Choroid plexus epithelial cell (primary cell): ENCODE measurements around the gene MBD4.
A peak's percentile ranks its signal among the peaks of the same experiment; 100 is the strongest.
"Not testable (repeated sequence)": the region's sequence is repeated elsewhere in the genome, so short reads cannot be mapped to it uniquely, and the experiment has no call there.

Source experiments
- DNase-seq: peaks from one replicate; pipeline ENCODE4 v3.0.0-alpha.2; 2010; ENCODE audit warnings: low read depth
- H3K4me3 ChIP-seq: 2 replicates; pipeline ENCODE4 v1.5.1; 2011; ENCODE audit warnings: low read depth, mild to moderate bottlenecking, control low read depth, low read length, moderate library complexity
- CTCF ChIP-seq: conservative IDR thresholded peaks from 2 replicates; pipeline ENCODE4 v1.5.1; 2011; ENCODE audit warnings: low read depth, mild to moderate bottlenecking, control low read depth, inconsistent platforms, low read length, moderate library complexity

MBD4 gene

GRCh38 chr3:129399145-129399894 lies 40.4 kb downstream of the MBD4 start:
- peak overlapping the region; percentile 79 for H3K4me3 ChIP-seq
- TF ChIP-seq CTCF: peak; percentile 77

GRCh38 chr3:129398803-129399144 lies 41.0 kb downstream of the MBD4 start:
- DNase-seq: peak; percentile 36
- TF ChIP-seq CTCF: no peak
- peak overlapping the region; percentile 79 for H3K4me3 ChIP-seq

More at GRCh38 chr3:129399145-129399894, 40.4 kb downstream of the MBD4 start:
- DNase-seq: peak; percentile 98

GRCh38 chr3:129393760-129394564 lies 45.8 kb downstream of the MBD4 start:
- DNase-seq, H3K4me3 ChIP-seq: not testable (repeated sequence)

GRCh38 chr3:129393271-129393670 lies 46.5 kb downstream of the MBD4 start:
- DNase-seq: no peak
- no peak overlapping the region for H3K4me3 ChIP-seq
- TF ChIP-seq CTCF: no peak

- not testable (repeated sequence) for DNase-seq
Measured at GRCh38 chr3:129392106-129392887, 47.5 kb downstream of the MBD4 start.

GRCh38 chr3:129391583-129391982 lies 48.2 kb downstream of the MBD4 start:
- not testable (repeated sequence) for H3K4me3 ChIP-seq, DNase-seq

More at GRCh38 chr3:129392106-129392887, 47.5 kb downstream of the MBD4 start:
- not testable (repeated sequence) for H3K4me3 ChIP-seq

GRCh38 chr3:129389572-129389937 lies 50.2 kb downstream of the MBD4 start:
- no peak for TF ChIP-seq CTCF
- DNase-seq: no peak
- H3K4me3 ChIP-seq: no peak overlapping the region

- not testable (repeated sequence) for H3K4me3 ChIP-seq
Measured at GRCh38 chr3:129388791-129389571, 50.8 kb downstream of the MBD4 start.

More at GRCh38 chr3:129388791-129389571, 50.8 kb downstream of the MBD4 start:
- peak; percentile 68 for DNase-seq
